Liver (tissue), 3 donors: ENCODE measurements around the gene CFAP61.

Experiments used
- CTCF ChIP-seq: fragments of 150-350 bp; IDR thresholded peaks from 2 replicates; pipeline ENCODE4 v1.5.1; 2017; ENCODE audit warnings: improper control_type of control experiment, low read depth, low read length; ENCODE audit not compliant: missing input control
- RXRA ChIP-seq, 2 donors: IDR thresholded peaks; 2 replicates each; pipeline ENCODE4 v1.6.1; 2017 to 2018; ENCODE audit warnings: antibody characterized with exemption in 2 of 2, mild to moderate bottlenecking in 1 of 2
- SP1 ChIP-seq: IDR thresholded peaks from 2 replicates; pipeline ENCODE4 v1.6.1; 2018; ENCODE audit warnings: antibody characterized with exemption, mild to moderate bottlenecking
- donor health status: healthy.
- donor health status: healthy.

GRCh38 chr20:20075032-20075431, 22.7 kb downstream of the CFAP61 start:
- TF ChIP-seq CTCF (no peak), RXRA (IDR thresholded peaks at IDR 0.05) (no peak), SP1 (no peak)
